Suprapubic skin (tissue), 4 donors: ENCODE measurements around the gene PTTG1IP. TPM values are rescaled to one million over a fixed set of nuclear protein-coding genes. Genes with fewer than 3 reads are reported as not detected.

ENCODE experiments used
- DNase-seq, 2 donors: peaks; one replicate each; pipeline ENCODE4 v3.0.0-alpha.2; 2019; ENCODE audit warnings: low spot score in 2 of 2
- H3K27ac ChIP-seq: fragments of 200-600 bp; sonication (generic); one replicate; pipeline ENCODE4 v1.5.1; 2019
- H3K27me3 ChIP-seq: fragments of 200-600 bp; sonication (generic); one replicate; pipeline ENCODE4 v1.5.1; 2019
- H3K36me3 ChIP-seq: fragments of 200-600 bp; sonication (generic); one replicate; pipeline ENCODE4 v1.5.1; 2019
- H3K4me1 ChIP-seq: fragments of 200-600 bp; sonication (generic); one replicate; pipeline ENCODE4 v1.5.1; 2019
- H3K4me3 ChIP-seq: fragments of 200-600 bp; sonication (generic); one replicate; pipeline ENCODE4 v1.5.1; 2019; ENCODE audit warnings: mild to moderate bottlenecking
- H3K9me3 ChIP-seq: fragments of 200-600 bp; sonication (generic); one replicate; pipeline ENCODE4 v1.5.1; 2019
- CTCF ChIP-seq, 2 donors: fragments of 200-600 bp in 1 of 2; fragments of 450-650 bp in 1 of 2; sonication (generic) in 1 of 2; IDR thresholded peaks; one replicate each; pipeline ENCODE4 v1.5.1; 2016 to 2019; ENCODE audit warnings: antibody characterized with exemption in 2 of 2, mild to moderate bottlenecking in 1 of 2, moderate library complexity in 1 of 2
- EP300 ChIP-seq: sonication (generic); formaldehyde crosslinking; IDR thresholded peaks from one replicate; pipeline ENCODE4 v1.6.1; 2017; ENCODE audit warnings: antibody characterized with exemption
- POLR2A ChIP-seq, 2 donors: fragments of 450-650 bp; IDR thresholded peaks; one replicate each; pipeline ENCODE4 v1.6.1; 2017; ENCODE audit warnings: antibody characterized with exemption in 2 of 2, mild to moderate bottlenecking in 2 of 2, moderate library complexity in 2 of 2
- POLR2AphosphoS5 ChIP-seq, 3 donors: sonication (generic); formaldehyde crosslinking; IDR thresholded peaks; one replicate each; pipeline ENCODE4 v1.6.1; 2017; ENCODE audit warnings: antibody characterized with exemption in 3 of 3
- WGBS: methylation state at CpG from one replicate; pipeline ENCODE4 v1.1.5; 2018; 5-methylcytosine and 5-hydroxymethylcytosine counted together
- total RNA-seq, 4 donors: library from RNA; depleted of rRNA; stranded (reverse); fragments of >200 nt; gene quantifications; one replicate each; pipeline ENCODE4 v1.1.0, GENCODE V29; 2016

Gene PTTG1IP
- total RNA-seq, 4 donors from 2014 or later: 114 to 172 (median 143) TPM

- no peak overlapping the region for H3K27ac ChIP-seq
Observed at GRCh38 chr21:44853601-44854390, 19.7 kb downstream of the PTTG1IP start.

GRCh38 chr21:44850905-44851657 lies 22.4 kb downstream of the PTTG1IP start:
- peaks cover 72% of the 10 kb centered on the region for H3K36me3 ChIP-seq
- peak in 1 of 2 donors; percentile 37 for DNase-seq
- no peaks in the 10 kb centered on the region for H3K9me3 ChIP-seq
- 87% methylated on average over 26 of the region's 26 CpGs for WGBS
- TF ChIP-seq EP300: no peak
- no peak for TF ChIP-seq CTCF (IDR thresholded peaks at IDR 0.05)
- TF ChIP-seq POLR2AphosphoS5 (IDR thresholded peaks at IDR 0.05): no peak
- no peak for TF ChIP-seq POLR2A (IDR thresholded peaks at IDR 0.05)
- H3K27ac ChIP-seq: no peak overlapping the region
- no peaks in the 10 kb centered on the region for H3K27me3 ChIP-seq
- peaks cover 12% of the 10 kb centered on the region for H3K4me1 ChIP-seq
- H3K4me3 ChIP-seq: no peak overlapping the region

More at GRCh38 chr21:44853601-44854390, 19.7 kb downstream of the PTTG1IP start:
- no peaks in the 10 kb centered on the region for H3K27me3 ChIP-seq
- H3K4me1 ChIP-seq: peaks cover 15% of the 10 kb centered on the region
- TF ChIP-seq POLR2A (IDR thresholded peaks at IDR 0.05) (no peak), CTCF (IDR thresholded peaks at IDR 0.05) (no peak), POLR2AphosphoS5 (IDR thresholded peaks at IDR 0.05) (no peak), EP300 (no peak)
- WGBS: 82% methylated on average over 34 of the region's 34 CpGs
- peak in 1 of 2 donors; percentile 54 for DNase-seq
- H3K9me3 ChIP-seq: no peaks in the 10 kb centered on the region
- no peak overlapping the region for H3K4me3 ChIP-seq
- peaks cover 83% of the 10 kb centered on the region for H3K36me3 ChIP-seq

- H3K36me3 ChIP-seq: peaks cover 64% of the 10 kb centered on the region
- WGBS: 92% methylated on average over 13 of the region's 20 CpGs
- no peaks in the 10 kb centered on the region for H3K9me3 ChIP-seq
- peak in 1 of 2 donors; percentile 57 for DNase-seq
- TF ChIP-seq EP300 (no peak), CTCF (IDR thresholded peaks at IDR 0.05) (no peak), POLR2AphosphoS5 (IDR thresholded peaks at IDR 0.05) (no peak), POLR2A (IDR thresholded peaks at IDR 0.05) (no peak)
- H3K27me3 ChIP-seq: no peaks in the 10 kb centered on the region
- H3K4me3 ChIP-seq: no peak overlapping the region
- H3K4me1 ChIP-seq: peaks cover 20% of the 10 kb centered on the region
- no peak overlapping the region for H3K27ac ChIP-seq
Observed at GRCh38 chr21:44850208-44850800, 23.2 kb downstream of the PTTG1IP start.

- WGBS: 93% methylated on average over 12 of the region's 12 CpGs
- Histone ChIP-seq H3K27ac (no peak overlapping the region), H3K4me1 (peaks cover 22% of the 10 kb centered on the region), H3K27me3 (no peaks in the 10 kb centered on the region), H3K4me3 (no peak overlapping the region), H3K36me3 (peaks cover 58% of the 10 kb centered on the region), H3K9me3 (no peaks in the 10 kb centered on the region)
- no peak for TF ChIP-seq POLR2A (IDR thresholded peaks at IDR 0.05)
- no peak for DNase-seq
Observed at GRCh38 chr21:44849616-44850130, 23.8 kb downstream of the PTTG1IP start.

- Histone ChIP-seq H3K27ac (no peak overlapping the region), H3K36me3 (peaks cover 51% of the 10 kb centered on the region), H3K9me3 (no peaks in the 10 kb centered on the region), H3K27me3 (no peaks in the 10 kb centered on the region), H3K4me1 (peaks cover 22% of the 10 kb centered on the region), H3K4me3 (no peak overlapping the region)
- peak in 1 of 2 donors; percentile 53 for DNase-seq
- TF ChIP-seq POLR2AphosphoS5 (IDR thresholded peaks at IDR 0.05): no peak
- no peak for TF ChIP-seq CTCF (IDR thresholded peaks at IDR 0.05)
- TF ChIP-seq POLR2A (IDR thresholded peaks at IDR 0.05): no peak
- TF ChIP-seq EP300: no peak
- 94% methylated on average over 12 of the region's 36 CpGs for WGBS
Observed at GRCh38 chr21:44848821-44849521, 24.5 kb downstream of the PTTG1IP start.
